HG03108 (cell line): Measurements from ENCODE around the gene MAP3K5.
"Not testable (repeated sequence)": the region's sequence is repeated elsewhere in the genome, so short reads cannot be mapped to it uniquely, and the experiment has no call there.

Experiments
- ATAC-seq: cut with Tn5 transposase; IDR thresholded peaks from one replicate; pipeline ENCODE4 v1.9.1; 2021; ENCODE audit warnings: moderate library complexity; ENCODE audit not compliant: unreplicated experiment

The MAP3K5 gene

GRCh38 chr6:136586295-136586694, 206.0 kb downstream of the MAP3K5 start:
- no peak for ATAC-seq

GRCh38 chr6:136585523-136585922, 206.8 kb downstream of the MAP3K5 start:
- not testable (repeated sequence) for ATAC-seq

- not testable (repeated sequence) for ATAC-seq
Measured at GRCh38 chr6:136584290-136584689, 208.0 kb downstream of the MAP3K5 start.

GRCh38 chr6:136582711-136583471, 209.4 kb downstream of the MAP3K5 start:
- ATAC-seq = no peak

GRCh38 chr6:136579800-136580199, 212.5 kb downstream of the MAP3K5 start:
- ATAC-seq = no peak

GRCh38 chr6:136576821-136577220, 215.5 kb downstream of the MAP3K5 start:
- no peak for ATAC-seq

- no peak for ATAC-seq
Measured at GRCh38 chr6:136571496-136571895, 220.8 kb downstream of the MAP3K5 start.

GRCh38 chr6:136571065-136571464, 221.2 kb downstream of the MAP3K5 start:
- no peak for ATAC-seq

GRCh38 chr6:136568129-136568528, 224.1 kb downstream of the MAP3K5 start:
- ATAC-seq = no peak

- no peak for ATAC-seq
Measured at GRCh38 chr6:136567688-136568087, 224.6 kb downstream of the MAP3K5 start.

GRCh38 chr6:136566851-136567250, 225.4 kb downstream of the MAP3K5 start:
- ATAC-seq = no peak

- ATAC-seq = no peak
Measured at GRCh38 chr6:136566007-136566487, 226.2 kb downstream of the MAP3K5 start.

GRCh38 chr6:136564180-136564579, 228.1 kb downstream of the MAP3K5 start:
- ATAC-seq = no peak

- no peak for ATAC-seq
Measured at GRCh38 chr6:136563386-136564152, 228.7 kb downstream of the MAP3K5 start.

- ATAC-seq = no peak
Measured at GRCh38 chr6:136562211-136562610, 230.1 kb downstream of the MAP3K5 start.

GRCh38 chr6:136553166-136553787, 239.0 kb downstream of the MAP3K5 start:
- no peak for ATAC-seq

- ATAC-seq = no peak
Measured at GRCh38 chr6:136552054-136552453, 240.2 kb downstream of the MAP3K5 start.

- no peak for ATAC-seq
Measured at GRCh38 chr6:136551103-136551502, 241.2 kb downstream of the MAP3K5 start.

- peak; percentile 81 for ATAC-seq
Measured at GRCh38 chr6:136550330-136551071, 241.8 kb downstream of the MAP3K5 start, which contains the start of gene MAP7. Gene MAP7 (minus strand): TSS chr6:136550422. CDS start chr6:136550408, 14 bp downstream.

- ATAC-seq = peak; percentile 46
Measured at GRCh38 chr6:136550045-136550329, 242.3 kb downstream of the MAP3K5 start.
